Ramos (cell line): ENCODE results near the gene SYT1.

Experiments used
- in situ Hi-C: fragments of 300-500 bp; cut with MboI; formaldehyde crosslinking; loops from one replicate; pipeline ENCODE4 v1.14.3; 2022; ENCODE audit warnings: low sequenced_read_pairs; ENCODE audit not compliant: unreplicated experiment

SYT1 gene

DNA sequence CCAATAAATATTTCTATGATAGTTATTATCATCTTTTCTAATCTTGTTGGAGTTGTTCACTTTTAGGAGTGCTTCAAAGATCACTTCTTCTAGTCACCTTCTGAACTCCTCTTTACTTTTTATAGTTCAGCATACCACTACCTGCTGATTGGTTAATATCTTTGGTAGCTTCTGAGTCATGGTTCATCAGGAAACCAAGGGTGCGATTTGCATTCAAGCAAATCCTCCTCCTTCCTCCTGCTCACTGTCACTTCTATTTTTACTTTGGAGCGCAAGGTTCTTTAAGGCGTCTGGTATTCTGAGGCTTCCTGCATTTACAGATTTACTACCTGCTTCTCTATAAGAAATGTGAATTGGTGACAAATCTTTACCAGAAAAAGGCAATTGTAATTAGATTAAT, 24.0 kb downstream of the SYT1 start:
- in situ Hi-C loops, result no loop called here

- in situ Hi-C loops, result no loop called here
Measured at GRCh38 chr12:78891646-78892353, 27.2 kb downstream of the SYT1 start.

DNA sequence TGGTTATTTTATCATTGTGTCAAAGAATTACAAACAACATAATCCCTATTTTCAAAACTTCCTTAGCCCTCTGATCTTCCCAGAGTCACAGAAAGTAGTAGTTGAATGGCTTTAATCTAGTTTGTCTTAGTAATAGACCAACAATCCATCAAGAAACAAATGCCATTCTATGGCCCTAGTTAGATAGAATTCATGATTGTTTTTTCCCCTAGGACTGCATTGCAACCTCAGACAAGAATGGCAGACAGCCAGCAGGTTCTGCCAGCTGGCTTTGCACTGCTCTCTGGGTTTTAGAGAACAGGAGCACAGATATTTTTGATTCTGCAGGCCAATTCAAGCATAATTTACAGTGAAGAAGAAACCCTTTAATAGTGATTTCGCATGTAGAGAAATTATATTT, 33.8 kb downstream of the SYT1 start:
- in situ Hi-C loops, result no loop called here

- in situ Hi-C loops, result no loop called here
Measured at GRCh38 chr12:78914859-78915331, 50.3 kb downstream of the SYT1 start.

DNA sequence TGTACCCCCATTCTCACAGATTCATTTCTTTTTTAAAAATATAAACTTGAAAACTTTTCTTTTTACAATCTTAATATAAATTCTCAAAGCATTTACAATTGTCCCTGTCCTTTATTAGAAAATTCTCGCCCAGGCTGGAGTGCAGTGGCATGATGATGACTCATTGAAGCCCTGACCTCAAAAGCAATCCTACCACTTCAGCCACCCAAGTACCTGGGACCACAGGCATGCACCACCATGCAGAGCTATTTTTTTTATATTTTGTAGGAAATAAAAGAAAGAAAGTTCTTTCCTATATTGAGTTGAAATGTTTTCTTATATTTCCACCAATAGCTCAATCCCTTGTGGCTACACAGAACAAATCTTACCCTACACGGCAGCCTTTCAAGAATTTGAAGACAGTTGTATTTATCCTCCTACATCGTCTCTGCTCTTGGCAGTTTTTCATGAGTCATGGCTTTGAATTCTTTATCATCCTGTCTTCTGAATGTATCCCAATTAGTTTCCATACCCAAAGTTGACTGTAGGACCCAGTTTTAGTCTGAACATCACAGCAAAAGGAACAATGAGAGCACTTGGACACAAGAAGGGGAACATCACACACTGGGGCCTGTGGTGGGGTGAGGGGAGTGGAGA, 52.4 kb downstream of the SYT1 start:
- in situ Hi-C loops, result no loop called here

GRCh38 chr12:78917513-78917912, 52.9 kb downstream of the SYT1 start:
- in situ Hi-C loops, result no loop called here

DNA sequence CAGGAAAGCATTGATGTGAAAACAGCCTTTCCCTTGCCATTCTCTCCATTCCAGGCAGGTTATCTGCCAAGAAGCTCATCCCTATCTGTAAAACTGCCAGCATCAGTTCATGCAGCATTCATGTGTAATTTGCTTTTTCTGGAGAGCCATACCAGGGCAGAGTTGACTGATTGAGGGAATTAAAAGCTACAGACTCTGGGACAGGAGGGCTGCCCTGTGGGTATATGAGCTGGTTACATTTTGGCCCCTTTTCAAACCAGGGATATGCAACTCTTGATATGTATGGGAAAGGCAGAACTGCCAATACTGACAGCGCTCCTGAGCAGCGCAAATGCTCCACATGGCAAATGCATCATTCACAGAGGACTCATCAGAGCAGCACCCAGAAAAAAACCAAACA, 53.7 kb downstream of the SYT1 start:
- in situ Hi-C loops, result no loop called here

DNA sequence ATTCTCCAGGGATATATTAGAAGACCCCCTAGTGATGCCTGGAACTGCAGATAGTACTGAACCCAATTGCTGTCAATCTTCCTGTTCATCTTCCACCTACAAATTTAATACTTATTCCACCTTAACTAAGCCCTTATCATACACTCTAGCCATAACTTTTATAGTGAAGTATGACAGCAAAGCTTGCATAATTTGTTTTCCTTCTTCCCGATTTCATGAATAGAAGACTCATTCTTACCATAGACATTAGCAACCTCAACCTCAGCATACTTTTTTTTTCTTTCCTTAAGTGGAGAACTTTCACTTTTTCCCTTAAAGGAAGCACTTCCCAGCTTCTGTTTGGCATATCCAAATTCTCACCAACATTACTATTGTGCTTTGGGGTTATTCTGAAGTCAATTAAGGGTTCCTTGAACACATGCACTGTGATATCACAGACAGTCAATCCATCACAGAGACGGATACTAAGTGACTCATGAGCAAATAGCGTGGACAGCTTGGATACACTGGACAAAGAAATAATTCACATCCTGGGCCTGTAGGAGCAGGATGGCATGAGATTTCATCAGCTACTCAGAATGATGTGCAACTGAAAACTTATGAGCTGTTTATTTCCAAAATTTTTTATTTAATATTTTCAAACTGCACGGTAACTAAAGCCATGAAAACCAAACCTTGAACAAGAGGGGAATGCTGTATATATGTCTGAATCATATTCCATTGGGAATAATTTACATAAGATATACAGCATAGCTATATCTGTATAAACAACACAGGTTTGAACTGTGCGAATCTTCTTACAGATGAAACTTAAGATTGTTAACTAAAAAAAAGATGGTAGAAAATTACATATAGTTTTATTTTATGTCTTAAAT, 63.9 kb downstream of the SYT1 start:
- in situ Hi-C loops, result no loop called here

DNA sequence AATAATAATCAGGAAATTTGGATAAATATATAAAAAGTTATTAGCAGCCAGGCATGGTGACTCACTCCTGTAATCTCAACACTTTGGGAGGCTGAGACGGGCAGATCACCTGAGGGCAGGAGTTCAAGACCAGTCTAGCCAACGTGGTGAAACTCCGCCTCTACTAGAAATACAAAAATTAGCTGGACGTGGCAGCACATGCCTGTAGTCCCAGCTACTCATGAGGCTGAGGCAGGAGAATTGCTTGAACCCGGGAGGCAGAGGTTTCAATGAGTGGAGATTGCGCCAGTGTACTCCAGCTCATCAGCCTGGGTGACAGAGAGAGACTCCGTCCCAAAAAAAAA, 64.5 kb downstream of the SYT1 start:
- in situ Hi-C loops, result no loop called here

DNA sequence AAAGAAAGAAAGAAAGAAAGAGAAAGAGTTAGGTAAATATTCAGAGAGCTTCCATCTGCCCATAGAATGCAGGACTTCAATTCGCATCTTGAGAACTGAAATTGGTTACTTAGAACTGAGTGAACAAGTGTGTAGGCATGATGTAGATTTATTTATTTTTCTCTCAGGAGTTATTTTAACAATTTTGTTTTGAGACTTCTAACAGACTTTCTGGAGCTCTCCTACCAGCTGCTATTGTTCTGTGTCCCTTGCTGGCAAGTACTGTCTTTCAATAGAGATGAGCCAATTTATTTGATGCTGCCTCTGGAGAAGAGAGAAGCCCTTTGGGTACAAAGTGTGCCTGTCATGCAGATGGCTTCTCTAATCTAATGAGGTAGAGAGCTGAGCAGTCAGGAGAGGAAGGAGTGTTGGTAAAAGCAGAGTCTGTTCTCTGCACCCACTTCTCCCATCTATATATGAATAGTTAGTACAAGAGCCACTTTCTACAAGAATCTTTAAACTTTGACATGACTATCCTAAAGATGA, 67.0 kb downstream of the SYT1 start:
- in situ Hi-C loops, result no loop called here

GRCh38 chr12:78933014-78933413, 68.4 kb downstream of the SYT1 start:
- in situ Hi-C loops, result no loop called here

GRCh38 chr12:78938341-78939084, 73.9 kb downstream of the SYT1 start:
- in situ Hi-C loops, result no loop called here

DNA sequence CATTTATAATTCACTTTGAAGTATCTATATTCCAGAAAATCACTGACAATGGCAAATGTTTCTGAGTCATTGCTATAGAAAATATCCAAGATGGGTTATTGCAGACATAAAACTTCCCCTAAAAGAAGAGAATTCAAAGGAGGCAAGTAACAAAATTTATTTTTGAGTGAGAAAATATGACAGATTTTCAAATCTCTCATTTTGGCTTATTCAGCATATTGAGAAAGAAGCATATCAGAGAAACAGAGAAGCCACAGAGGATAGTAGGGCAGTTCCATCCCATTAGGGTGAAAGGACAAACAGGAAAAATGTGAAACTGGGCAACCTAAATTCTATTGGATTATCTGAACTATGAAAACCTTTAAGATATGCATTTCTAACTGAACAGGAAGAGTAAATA, 85.0 kb downstream of the SYT1 start:
- in situ Hi-C loops, result no loop called here

- in situ Hi-C loops, result no loop called here
Measured at GRCh38 chr12:78951803-78952551, 87.4 kb downstream of the SYT1 start.

- in situ Hi-C loops, result no loop called here
Measured at GRCh38 chr12:78952552-78952929, 88.0 kb downstream of the SYT1 start.

DNA sequence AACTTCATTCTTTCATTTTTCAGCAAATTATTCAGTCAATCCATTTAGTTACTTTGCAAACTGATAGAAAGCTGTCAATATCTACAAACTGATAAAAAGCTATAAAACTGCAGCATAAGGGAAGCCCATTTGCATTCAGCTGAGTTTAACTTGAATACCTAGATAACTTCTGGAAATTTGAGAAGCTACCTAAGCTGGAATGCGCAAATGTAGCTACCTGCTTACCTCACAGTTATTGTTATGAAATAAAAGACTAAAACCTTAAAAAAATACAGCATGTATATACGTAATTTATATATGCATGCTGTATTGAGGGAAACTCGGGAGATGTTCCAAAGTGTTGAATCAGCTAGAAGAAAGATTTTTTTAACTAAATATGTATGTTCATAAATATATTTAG, 94.4 kb downstream of the SYT1 start:
- in situ Hi-C loops, result no loop called here

- in situ Hi-C loops, result no loop called here
Measured at GRCh38 chr12:78959556-78959955, 95.0 kb downstream of the SYT1 start.

DNA sequence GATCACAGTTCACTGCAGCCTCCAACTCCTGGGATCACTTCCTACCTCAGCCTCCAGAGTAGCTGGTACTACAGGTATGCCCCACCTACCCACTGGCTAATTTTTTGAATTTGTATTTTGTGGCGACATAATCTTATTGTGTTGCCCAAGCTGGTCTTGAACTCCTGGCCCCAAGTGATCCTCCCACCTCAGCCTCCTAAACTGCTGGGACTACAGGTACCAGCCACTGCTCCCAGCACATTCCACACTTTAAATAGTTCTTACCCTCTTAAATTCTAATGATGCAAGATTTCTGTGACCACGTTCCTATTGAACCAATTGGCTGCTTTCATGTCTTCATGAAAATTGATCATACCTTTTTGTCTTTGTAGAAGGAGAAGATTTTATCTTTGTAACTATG, 96.6 kb downstream of the SYT1 start:
- in situ Hi-C loops, result no loop called here

DNA sequence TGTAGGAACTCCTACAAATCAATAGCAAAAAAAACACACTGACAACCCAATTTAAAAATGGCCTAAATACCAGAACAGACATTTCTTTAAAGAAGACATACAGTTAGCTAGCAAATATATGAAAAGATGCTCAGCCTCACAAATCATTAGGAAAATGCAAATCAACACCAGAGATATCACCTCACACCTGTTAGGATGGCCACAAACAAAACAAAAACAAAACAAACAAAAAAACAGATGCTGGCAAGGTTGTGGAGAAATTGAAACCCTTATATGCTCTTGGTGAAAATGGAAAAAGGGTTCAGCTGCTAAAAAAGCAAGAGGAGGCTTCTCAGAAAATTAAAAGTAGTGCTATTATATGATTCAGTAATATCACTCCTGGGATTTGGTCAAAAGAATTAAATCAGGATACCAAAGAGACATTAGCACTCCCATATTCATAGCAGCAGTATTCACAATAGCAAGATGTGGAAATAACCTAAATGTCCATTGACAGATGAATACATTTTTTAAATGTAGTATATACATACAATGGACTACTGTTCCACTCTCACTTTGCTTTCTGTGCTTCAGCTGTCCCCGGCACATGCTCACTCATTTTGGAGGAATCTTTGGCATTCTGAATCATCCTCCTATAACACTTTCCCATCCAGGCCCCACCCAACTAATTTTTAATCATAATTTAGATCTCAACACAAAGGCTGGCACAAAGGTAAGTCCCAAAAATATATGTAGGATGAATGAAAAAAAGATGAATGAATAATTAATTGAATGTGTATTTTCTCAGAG, 99.1 kb downstream of the SYT1 start:
- in situ Hi-C loops, result no loop called here
